Measurements from ENCODE around the gene SAMD4B. TPM values are rescaled to one million over a fixed set of nuclear protein-coding genes. Genes with fewer than 3 reads are reported as not detected.

Gene SAMD4B
- total and polyA plus RNA-seq, 10 of the 15 experiments (the other 5 are each of a cell fraction or from before 2014, with no cell fraction given): 2.4 to 43.3 (median 23.9) TPM

- no peak for TF ChIP-seq EP300 (IDR thresholded peaks at IDR 0.05; ENCODE audit: borderline replicate concordance in 1 of 2, control insufficient read depth in 1 of 2, low read depth in 2 of 2, low read length in 2 of 2)
These were observed 23.3 kb downstream of the SAMD4B start (continued) for GRCh38 chr19:39365531-39365930.

GRCh38 chr19:39369200-39369599 lies 27.0 kb downstream of the SAMD4B start:
- no peak for ATAC-seq
- H3K9ac ChIP-seq (ENCODE audit: control insufficient read depth, insufficient read depth, low read length): no peak overlapping the region
- ChIA-PET SMC1A (ENCODE audit: uncharacterized antibody, unreplicated experiment) (interaction anchor here (1.0 kb wide), 1 partner anchor 53 kb away, joined by 3 read pairs; no protein-coding TSS in a partner anchor), CTCF (no interaction called here), RAD21 (ENCODE audit: unreplicated experiment) (no interaction called here), POLR2A (no interaction called here)
- no peaks in the 10 kb centered on the region for H3K79me2 ChIP-seq (ENCODE audit: control insufficient read depth, insufficient read depth, low read length)
- H3K27ac ChIP-seq (ENCODE audit: control insufficient read depth, insufficient read depth): no peak overlapping the region
- H3K36me3 ChIP-seq (ENCODE audit: control insufficient read depth in 2 of 2, insufficient read depth in 2 of 2, low read length in 1 of 2): peaks cover 3 to 13% of the 10 kb centered on the region in 2 experiments; a peak in 2 of 4 replicates
- no peak overlapping the region for H3K4me2 ChIP-seq (ENCODE audit: control insufficient read depth, insufficient read depth)
- H3K27me3 ChIP-seq (replicated peaks in 1 of 2; ENCODE audit: control insufficient read depth in 2 of 2, insufficient read depth in 2 of 2, low read length in 1 of 2): no peaks in the 10 kb centered on the region
- H2AFZ ChIP-seq (ENCODE audit: control insufficient read depth, low read depth, low read length): no peak overlapping the region
- no peaks in the 10 kb centered on the region for H3K9me3 ChIP-seq (replicated peaks; ENCODE audit: control insufficient read depth, insufficient read depth, low read length)
- WGBS (ENCODE audit: insufficient coverage, insufficient replicate concordance, low lambda C conversion rate, missing lambda C conversion rate): 94% methylated on average over 2 of the region's 2 CpGs
- FAIRE-seq: no peak
- intact Hi-C loops (cut with micrococcal nuclease; ENCODE audit: unreplicated experiment): no loop called here
- H3K4me1 ChIP-seq (ENCODE audit: control insufficient read depth, insufficient read depth, low read length): 0 out of 2 replicates have a peak, but pooled peaks cover under 1% of the 10 kb centered on the region
- no peak overlapping the region for H3K4me3 ChIP-seq
- DNase-seq (ENCODE audit: low read depth, low spot score): no peak
- no TSS peak for BruUV-seq (replicated peaks)
- in situ Hi-C loops (cut with MboI): no loop called here
- H4K20me1 ChIP-seq (ENCODE audit: control insufficient read depth, insufficient read depth): no peaks in the 10 kb centered on the region
- no peak for TF ChIP-seq NFYA (IDR thresholded peaks at IDR 0.05; ENCODE audit: borderline replicate concordance, low read depth, low read length)
- TF ChIP-seq BCLAF1 (IDR thresholded peaks at IDR 0.05): no peak
- TF ChIP-seq CUX1 (IDR thresholded peaks at IDR 0.05; ENCODE audit: insufficient replicate concordance, low read depth, low read length): no peak
- TF ChIP-seq NRF1 (conservative IDR thresholded peaks at IDR 0.05; ENCODE audit: low read depth, low read length): no peak
- TF ChIP-seq EZH2 (IDR thresholded peaks at IDR 0.05; ENCODE audit: borderline replicate concordance, control insufficient read depth, low read depth, low read length): no peak
- TF ChIP-seq CBX3 (IDR thresholded peaks at IDR 0.05; ENCODE audit: borderline replicate concordance, low read depth): no peak
- no peak for TF ChIP-seq RBBP5 (conservative IDR thresholded peaks at IDR 0.05)
- no peak for TF ChIP-seq PKNOX1 (IDR thresholded peaks at IDR 0.05)
- no peak for TF ChIP-seq MTA2 (IDR thresholded peaks at IDR 0.05; ENCODE audit: low read depth)
- no peak for TF ChIP-seq SMAD5 (IDR thresholded peaks at IDR 0.05; ENCODE audit: low read depth)
